Ecto neural progenitor cell (in vitro differentiated cells): ENCODE results near the gene TFIP11.
"Not testable (repeated sequence)": the region's sequence is repeated elsewhere in the genome, so short reads cannot be mapped to it uniquely, and the experiment has no call there.

Experiments
- DNase-seq: peaks from one replicate; pipeline ENCODE4 v3.0.0-alpha.2; 2018; ENCODE audit warnings: low spot score

The TFIP11 gene

GRCh38 chr22:26541167-26541819, 29.0 kb upstream of the TFIP11 start:
- no peak for DNase-seq

- no peak for DNase-seq
Measured at GRCh38 chr22:26540119-26540518, 27.8 kb upstream of the TFIP11 start.

- DNase-seq, result no peak
Measured at GRCh38 chr22:26536762-26537134, 24.5 kb upstream of the TFIP11 start.

GRCh38 chr22:26536056-26536761, 23.9 kb upstream of the TFIP11 start:
- DNase-seq, result no peak

GRCh38 chr22:26535603-26535908, 23.3 kb upstream of the TFIP11 start:
- no peak for DNase-seq

- no peak for DNase-seq
Measured at GRCh38 chr22:26534874-26535602, 22.8 kb upstream of the TFIP11 start.

GRCh38 chr22:26534171-26534855, 22.0 kb upstream of the TFIP11 start:
- DNase-seq, result no peak

- no peak for DNase-seq
Measured at GRCh38 chr22:26529345-26529744, 17.1 kb upstream of the TFIP11 start.

- DNase-seq, result not testable (repeated sequence)
Measured at GRCh38 chr22:26528518-26528917, 16.2 kb upstream of the TFIP11 start.

- no peak for DNase-seq
Measured at GRCh38 chr22:26527574-26528465, 15.5 kb upstream of the TFIP11 start.

GRCh38 chr22:26527167-26527566, 14.9 kb upstream of the TFIP11 start:
- no peak for DNase-seq

GRCh38 chr22:26525946-26526564, 13.8 kb upstream of the TFIP11 start:
- DNase-seq, result no peak

- no peak for DNase-seq
Measured at GRCh38 chr22:26524870-26525269, 12.6 kb upstream of the TFIP11 start.

GRCh38 chr22:26522592-26522991, 10.3 kb upstream of the TFIP11 start:
- no peak for DNase-seq

- DNase-seq, result no peak
Measured at GRCh38 chr22:26522012-26522411, 9.7 kb upstream of the TFIP11 start.

GRCh38 chr22:26517429-26517828, 5.2 kb upstream of the TFIP11 start:
- no peak for DNase-seq

- DNase-seq, result no peak
Measured at GRCh38 chr22:26516503-26516902, 4.2 kb upstream of the TFIP11 start.

GRCh38 chr22:26515931-26516330, 3.7 kb upstream of the TFIP11 start:
- DNase-seq, result no peak

GRCh38 chr22:26514419-26515161, 2.3 kb upstream of the TFIP11 start:
- no peak for DNase-seq

- DNase-seq, result no peak
Measured at GRCh38 chr22:26513838-26514237, 1.6 kb upstream of the TFIP11 start.

- no peak for DNase-seq
Measured at GRCh38 chr22:26508148-26508547, 4.1 kb downstream of the TFIP11 start.
